Activated T-cell treated with anti-CD3 and anti-CD28 coated beads, Interleukin-2, amount 50 U/mL, for 72 hours (primary cell): Measurements from ENCODE around the gene GRPR. TPM values are rescaled to one million over a fixed set of nuclear protein-coding genes. Genes with fewer than 3 reads are reported as not detected.

Experiments
- ATAC-seq, 2 donors: fragments of 150-1000 bp; cut with Tn5 transposase; replicated peaks in 1 of 2; 2 replicates each; pipeline ENCODE4 v1.10.0; 2021; ENCODE audit warnings: moderate library complexity in 2 of 2, mild to moderate bottlenecking in 1 of 2
- DNase-seq, 2 donors: peaks; one replicate each; pipeline ENCODE4 v3.0.0; 2021 to 2022; ENCODE audit warnings: mixed read lengths in 1 of 2
- H3K27ac Mint-ChIP-seq: one replicate; pipeline ENCODE4 v1.8.0; 2022; ENCODE audit warnings: mild to moderate bottlenecking, moderate library complexity, mixed read lengths
- H3K27me3 Mint-ChIP-seq: one replicate; pipeline ENCODE4 v1.8.0; 2022; ENCODE audit warnings: low read depth, mixed read lengths
- H3K36me3 Mint-ChIP-seq, 2 donors: one replicate each; pipeline ENCODE4 v1.8.0; 2022; ENCODE audit warnings: mixed read lengths in 2 of 2, mild to moderate bottlenecking in 1 of 2; ENCODE audit not compliant: insufficient read depth in 2 of 2
- H3K4me1 Mint-ChIP-seq: one replicate; pipeline ENCODE4 v1.8.0; 2022; ENCODE audit warnings: low read depth, mixed read lengths
- H3K4me3 Mint-ChIP-seq, 2 donors: one replicate each; pipeline ENCODE4 v1.8.0; 2022; ENCODE audit warnings: mild to moderate bottlenecking in 2 of 2, mixed read lengths in 2 of 2, moderate library complexity in 2 of 2
- H3K9me3 Mint-ChIP-seq, 2 donors: one replicate each; pipeline ENCODE4 v1.8.0; 2022; ENCODE audit warnings: mixed read lengths in 2 of 2
- total RNA-seq, 2 donors: library from RNA; stranded (reverse); gene quantifications; one replicate each; pipeline ENCODE4 v1.2.3, GENCODE V29; 2022

GRPR gene
- total RNA-seq, 2 donors from 2014 or later, result 0.23 TPM; not detected in 1

DNA sequence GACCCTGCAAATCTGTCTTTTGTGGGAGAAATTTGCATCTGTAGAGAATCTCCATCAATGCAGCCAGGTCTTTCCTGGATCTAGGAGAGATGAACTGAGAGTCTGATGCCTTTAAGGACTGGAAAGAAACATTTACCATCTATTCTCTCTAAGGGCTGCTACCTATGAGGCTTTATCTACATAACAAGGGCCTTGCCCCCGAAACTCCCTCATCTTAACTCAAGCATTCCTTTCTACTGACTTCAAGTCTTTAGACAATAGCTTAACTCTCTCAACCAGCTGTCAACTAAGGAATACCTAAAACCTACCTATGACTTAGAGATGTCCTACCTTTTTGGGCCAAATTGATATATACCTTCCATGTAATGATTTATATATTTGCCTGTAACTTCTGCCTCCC is 76.0 kb downstream of the GRPR start:
- no peak overlapping the region for H3K27ac Mint-ChIP-seq
- no peak overlapping the region for H3K4me3 Mint-ChIP-seq
- no peaks in the 10 kb centered on the region for H3K36me3 Mint-ChIP-seq
- no peaks in the 10 kb centered on the region for H3K4me1 Mint-ChIP-seq
- peaks cover 48% of the 10 kb centered on the region for H3K27me3 Mint-ChIP-seq
- ATAC-seq (no peak), DNase-seq (no peak)
- peaks cover 0 to 5% of the 10 kb centered on the region in 2 donors for H3K9me3 Mint-ChIP-seq

DNA sequence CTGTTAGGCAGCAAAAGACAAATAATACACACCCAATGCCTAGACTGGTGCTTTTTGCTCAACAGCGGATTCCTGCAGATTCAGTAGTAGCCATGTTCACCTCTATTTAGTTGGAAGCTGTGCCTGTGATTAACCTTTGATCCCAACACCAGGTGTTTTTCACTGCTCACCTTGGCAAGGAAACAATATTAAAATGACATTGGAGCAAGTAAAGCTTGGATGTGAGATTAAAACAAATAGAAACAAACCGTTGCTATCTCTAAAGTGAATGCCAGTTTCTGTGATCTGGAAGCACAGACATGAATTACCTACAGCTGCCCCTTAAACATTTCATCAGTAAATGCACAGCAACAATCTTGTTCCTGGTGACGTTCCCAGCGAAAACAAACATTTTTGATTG is 79.6 kb downstream of the GRPR start:
- H3K27ac Mint-ChIP-seq, result no peak overlapping the region
- peaks cover 0 to 5% of the 10 kb centered on the region in 2 donors for H3K9me3 Mint-ChIP-seq
- no peak overlapping the region for H3K4me3 Mint-ChIP-seq
- no peak for DNase-seq
- no peak for ATAC-seq
- peaks cover 47% of the 10 kb centered on the region for H3K27me3 Mint-ChIP-seq
- H3K36me3 Mint-ChIP-seq, result no peaks in the 10 kb centered on the region
- H3K4me1 Mint-ChIP-seq, result no peaks in the 10 kb centered on the region

Other genes with a start within 250 kb of the GRPR start
- not detected for gene MAGEB17, start 43.9 kb downstream of the GRPR start, total RNA-seq